Measurements from ENCODE around the gene TSKU. TPM values are rescaled to one million over a fixed set of nuclear protein-coding genes. Genes with fewer than 3 reads are reported as not detected.

The TSKU gene
- total RNA-seq, 1 donor from 2014 or later, result 27.5 TPM

- no peaks in the 10 kb centered on the region for H3K27me3 Mint-ChIP-seq (ENCODE audit: low read depth)
- H3K27ac Mint-ChIP-seq (ENCODE audit: unreplicated experiment), result no peak overlapping the region
- H3K36me3 Mint-ChIP-seq (ENCODE audit: low read depth), result no peaks in the 10 kb centered on the region
- peaks cover 12% of the 10 kb centered on the region for H3K4me1 Mint-ChIP-seq
- no peak for DNase-seq (ENCODE audit: low read depth, low spot score)
- no peaks in the 10 kb centered on the region for H3K9me3 Mint-ChIP-seq
- no peak overlapping the region for H3K4me3 Mint-ChIP-seq
- TF ChIP-seq CTCF (conservative IDR thresholded peaks at IDR 0.05), result no peak
These were observed 34.2 kb upstream of the TSKU start for GRCh38 chr11:76748948-76749347.

GRCh38 chr11:76750067-76750466 lies 33.1 kb upstream of the TSKU start:
- Mint-ChIP-seq H3K9me3 (no peaks in the 10 kb centered on the region), H3K36me3 (ENCODE audit: low read depth) (no peaks in the 10 kb centered on the region), H3K4me1 (peaks cover 12% of the 10 kb centered on the region), H3K27ac (ENCODE audit: unreplicated experiment) (no peak overlapping the region), H3K27me3 (ENCODE audit: low read depth) (no peaks in the 10 kb centered on the region), H3K4me3 (no peak overlapping the region)
- TF ChIP-seq CTCF (conservative IDR thresholded peaks at IDR 0.05), result no peak
- no peak for DNase-seq (ENCODE audit: low read depth, low spot score)

- Mint-ChIP-seq H3K36me3 (ENCODE audit: low read depth) (no peaks in the 10 kb centered on the region), H3K27ac (ENCODE audit: unreplicated experiment) (no peak overlapping the region), H3K27me3 (ENCODE audit: low read depth) (no peaks in the 10 kb centered on the region), H3K4me1 (peaks cover 12% of the 10 kb centered on the region), H3K4me3 (no peak overlapping the region), H3K9me3 (no peaks in the 10 kb centered on the region)
- no peak for TF ChIP-seq CTCF (conservative IDR thresholded peaks at IDR 0.05)
- DNase-seq (ENCODE audit: low read depth, low spot score), result no peak
These were observed 32.4 kb upstream of the TSKU start for GRCh38 chr11:76750746-76751145.

GRCh38 chr11:76752321-76753143 lies 30.6 kb upstream of the TSKU start:
- Mint-ChIP-seq H3K27me3 (ENCODE audit: low read depth) (no peaks in the 10 kb centered on the region), H3K4me1 (peaks cover 12% of the 10 kb centered on the region), H3K4me3 (no peak overlapping the region), H3K9me3 (no peaks in the 10 kb centered on the region), H3K27ac (ENCODE audit: unreplicated experiment) (no peak overlapping the region), H3K36me3 (ENCODE audit: low read depth) (no peaks in the 10 kb centered on the region)
- DNase-seq (ENCODE audit: low read depth, low spot score), result no peak
- TF ChIP-seq CTCF (conservative IDR thresholded peaks at IDR 0.05), result no peak

- DNase-seq (ENCODE audit: low read depth, low spot score), result no peak
- Mint-ChIP-seq H3K27me3 (ENCODE audit: low read depth) (no peaks in the 10 kb centered on the region), H3K4me1 (peaks cover 12% of the 10 kb centered on the region), H3K27ac (ENCODE audit: unreplicated experiment) (no peak overlapping the region), H3K36me3 (ENCODE audit: low read depth) (no peaks in the 10 kb centered on the region), H3K4me3 (no peak overlapping the region), H3K9me3 (no peaks in the 10 kb centered on the region)
- TF ChIP-seq CTCF (conservative IDR thresholded peaks at IDR 0.05), result no peak
These were observed 29.7 kb upstream of the TSKU start for GRCh38 chr11:76753449-76753848.
